ENCODE data around the gene RAB36. TPM values are rescaled to one million over a fixed set of nuclear protein-coding genes. Genes with fewer than 3 reads are reported as not detected.

RAB36 gene
- total RNA-seq, 1 experiment from 2014 or later = 1.1 TPM

GRCh38 chr22:23137905-23138561 is 7.2 kb upstream of the RAB36 start:
- intact Hi-C loops (cut with micrococcal nuclease) = no loop called here
- no peak overlapping the region for H3K9ac ChIP-seq (ENCODE audit: low read length)
- H4K20me1 ChIP-seq (ENCODE audit: low read length) = no peaks in the 10 kb centered on the region
- BruUV-seq (replicated peaks) = no TSS peak
- no peak overlapping the region for H2AFZ ChIP-seq (ENCODE audit: low read length)
- DNase-seq (no peak), ATAC-seq (no peak)
- ChIA-PET CTCF (no interaction called here), POLR2A (ENCODE audit: unreplicated experiment) (no interaction called here)
- H3K4me1 ChIP-seq (ENCODE audit: insufficient read depth, low read length) = no peaks in the 10 kb centered on the region
- no peak overlapping the region for H3K27ac ChIP-seq (ENCODE audit: low read length)
- no peak overlapping the region for H3K4me2 ChIP-seq (ENCODE audit: low read length)
- no peaks in the 10 kb centered on the region for H3K9me3 ChIP-seq (ENCODE audit: low read length)
- no peak overlapping the region for H3K4me3 ChIP-seq (ENCODE audit: low read length)
- H3K36me3 ChIP-seq (ENCODE audit: low read depth, low read length) = no peaks in the 10 kb centered on the region
- H3K79me2 ChIP-seq (ENCODE audit: low read length) = no peaks in the 10 kb centered on the region
- no peaks in the 10 kb centered on the region for H3K9me2 ChIP-seq (replicated peaks; ENCODE audit: low read length)
- no peak for TF ChIP-seq EZH2 (IDR thresholded peaks at IDR 0.05; ENCODE audit: low read length, unreplicated experiment)
- H3K27me3 ChIP-seq (ENCODE audit: low read length) = no peaks in the 10 kb centered on the region
- H3F3A ChIP-seq (ENCODE audit: low read length, unreplicated experiment) = no peaks in the 10 kb centered on the region

GRCh38 chr22:23138584-23139435 is 6.5 kb upstream of the RAB36 start:
- Histone ChIP-seq H3K9me3 (ENCODE audit: low read length) (no peaks in the 10 kb centered on the region), H3K27me3 (ENCODE audit: low read length) (no peaks in the 10 kb centered on the region), H3F3A (ENCODE audit: low read length, unreplicated experiment) (no peaks in the 10 kb centered on the region), H3K27ac (ENCODE audit: low read length) (no peak overlapping the region), H3K4me3 (ENCODE audit: low read length) (no peak overlapping the region), H3K9me2 (replicated peaks; ENCODE audit: low read length) (no peaks in the 10 kb centered on the region), H3K4me2 (ENCODE audit: low read length) (no peak overlapping the region), H3K9ac (ENCODE audit: low read length) (no peak overlapping the region), H3K4me1 (ENCODE audit: insufficient read depth, low read length) (no peaks in the 10 kb centered on the region), H4K20me1 (ENCODE audit: low read length) (no peaks in the 10 kb centered on the region), H2AFZ (ENCODE audit: low read length) (no peak overlapping the region), H3K79me2 (ENCODE audit: low read length) (no peaks in the 10 kb centered on the region), H3K36me3 (ENCODE audit: low read depth, low read length) (no peaks in the 10 kb centered on the region)
- CTCF ChIA-PET = no interaction called here
- ATAC-seq (no peak), DNase-seq (no peak)
- BruUV-seq (replicated peaks) = no TSS peak
- TF ChIP-seq EZH2 (IDR thresholded peaks at IDR 0.05; ENCODE audit: low read length, unreplicated experiment) (no peak), CTCF (conservative IDR thresholded peaks at IDR 0.05; ENCODE audit: low read depth, low read length) (no peak), EZH2phosphoT487 (IDR thresholded peaks at IDR 0.05; ENCODE audit: borderline replicate concordance, low read length) (no peak)
- POLR2A ChIA-PET (ENCODE audit: unreplicated experiment) = no interaction called here
- intact Hi-C loops (cut with micrococcal nuclease) = no loop called here

DNA sequence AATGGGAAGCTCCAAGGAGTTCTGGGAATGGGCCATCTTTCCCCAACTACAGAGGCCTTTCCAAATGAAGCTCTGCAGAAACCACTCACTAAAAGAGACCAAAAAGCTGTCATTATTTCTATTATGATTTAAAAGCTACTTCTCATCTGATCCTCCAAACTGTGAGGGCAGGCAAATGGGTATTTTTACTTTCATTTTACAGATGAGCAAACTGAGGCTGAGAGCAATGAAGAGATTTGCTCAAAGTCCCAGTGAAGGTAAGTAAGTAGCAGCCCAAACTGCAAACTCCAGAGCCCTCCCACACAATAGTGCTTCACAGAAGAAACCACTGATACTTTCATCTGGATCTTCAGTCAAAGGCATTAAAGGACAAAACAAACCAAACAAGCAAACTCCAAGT is 4.9 kb upstream of the RAB36 start:
- POLR2A ChIA-PET (ENCODE audit: unreplicated experiment) = no interaction called here
- no peak overlapping the region for H2AFZ ChIP-seq (ENCODE audit: low read length)
- no TSS peak for BruUV-seq (replicated peaks)

More for the DNA sequence above, 4.9 kb upstream of the RAB36 start:
- TF ChIP-seq EZH2phosphoT487 (IDR thresholded peaks at IDR 0.05; ENCODE audit: borderline replicate concordance, low read length) (no peak), EZH2 (IDR thresholded peaks at IDR 0.05; ENCODE audit: low read length, unreplicated experiment) (no peak), CTCF (conservative IDR thresholded peaks at IDR 0.05; ENCODE audit: low read depth, low read length) (no peak)
- H3K79me2 ChIP-seq (ENCODE audit: low read length) = no peaks in the 10 kb centered on the region
- no peaks in the 10 kb centered on the region for H3K36me3 ChIP-seq (ENCODE audit: low read depth, low read length)
- no peaks in the 10 kb centered on the region for H3K27me3 ChIP-seq (ENCODE audit: low read length)
- intact Hi-C loops (cut with micrococcal nuclease) = no loop called here
- H3K27ac ChIP-seq (ENCODE audit: low read length) = no peak overlapping the region
- H3K4me1 ChIP-seq (ENCODE audit: insufficient read depth, low read length) = peaks cover 4% of the 10 kb centered on the region; the same call in 1 of the 2 replicates
- H3K9me2 ChIP-seq (replicated peaks; ENCODE audit: low read length) = no peaks in the 10 kb centered on the region
- H3K9me3 ChIP-seq (ENCODE audit: low read length) = no peaks in the 10 kb centered on the region
- H3K4me3 ChIP-seq (ENCODE audit: low read length) = no peak overlapping the region
- CTCF ChIA-PET = no interaction called here
- no peaks in the 10 kb centered on the region for H4K20me1 ChIP-seq (ENCODE audit: low read length)
- no peak overlapping the region for H3K9ac ChIP-seq (ENCODE audit: low read length)
- H3K4me2 ChIP-seq (ENCODE audit: low read length) = no peak overlapping the region
- ATAC-seq (no peak), DNase-seq (no peak)
- H3F3A ChIP-seq (ENCODE audit: low read length, unreplicated experiment) = no peaks in the 10 kb centered on the region

Measured in PC-3 (cell line).